Measurements from ENCODE around the gene PAPSS2.
"Not testable (repeated sequence)": the region's sequence is repeated elsewhere in the genome, so short reads cannot be mapped to it uniquely, and the experiment has no call there.

PAPSS2 gene

DNA sequence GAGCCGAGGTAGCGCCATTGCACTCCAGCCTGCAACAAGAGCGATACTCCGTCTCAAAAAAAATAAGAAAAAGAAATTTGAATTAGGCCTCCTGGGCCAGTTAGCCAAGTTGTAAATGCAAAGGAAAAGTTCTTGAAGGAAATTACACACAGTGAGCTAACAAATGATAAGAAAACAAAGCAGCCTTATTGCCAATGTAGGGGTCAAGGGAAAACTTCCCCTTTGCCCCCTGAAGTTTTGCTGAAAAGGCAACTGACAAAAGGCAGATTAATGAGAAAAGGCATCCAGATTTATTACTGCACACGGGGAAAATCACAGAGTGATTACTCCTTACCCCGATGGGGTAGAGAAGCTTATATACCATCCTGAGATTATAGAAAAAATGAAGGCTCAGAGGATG, 70.3 kb downstream of the PAPSS2 start:
- DNase-seq (ENCODE audit: extremely low read depth, low read depth): no peak
- TF ChIP-seq, protein P1, sequence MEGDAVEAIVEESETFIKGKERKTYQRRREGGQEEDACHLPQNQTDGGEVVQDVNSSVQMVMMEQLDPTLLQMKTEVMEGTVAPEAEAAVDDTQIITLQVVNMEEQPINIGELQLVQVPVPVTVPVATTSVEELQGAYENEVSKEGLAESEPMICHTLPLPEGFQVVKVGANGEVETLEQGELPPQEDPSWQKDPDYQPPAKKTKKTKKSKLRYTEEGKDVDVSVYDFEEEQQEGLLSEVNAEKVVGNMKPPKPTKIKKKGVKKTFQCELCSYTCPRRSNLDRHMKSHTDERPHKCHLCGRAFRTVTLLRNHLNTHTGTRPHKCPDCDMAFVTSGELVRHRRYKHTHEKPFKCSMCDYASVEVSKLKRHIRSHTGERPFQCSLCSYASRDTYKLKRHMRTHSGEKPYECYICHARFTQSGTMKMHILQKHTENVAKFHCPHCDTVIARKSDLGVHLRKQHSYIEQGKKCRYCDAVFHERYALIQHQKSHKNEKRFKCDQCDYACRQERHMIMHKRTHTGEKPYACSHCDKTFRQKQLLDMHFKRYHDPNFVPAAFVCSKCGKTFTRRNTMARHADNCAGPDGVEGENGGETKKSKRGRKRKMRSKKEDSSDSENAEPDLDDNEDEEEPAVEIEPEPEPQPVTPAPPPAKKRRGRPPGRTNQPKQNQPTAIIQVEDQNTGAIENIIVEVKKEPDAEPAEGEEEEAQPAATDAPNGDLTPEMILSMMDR (IDR thresholded peaks at IDR 0.05; ENCODE audit: low read depth, low read length, missing control alignments): no peak
- no peak overlapping the region for H3K4me3 ChIP-seq (replicated peaks; ENCODE audit: low read depth, low read length)

DNA sequence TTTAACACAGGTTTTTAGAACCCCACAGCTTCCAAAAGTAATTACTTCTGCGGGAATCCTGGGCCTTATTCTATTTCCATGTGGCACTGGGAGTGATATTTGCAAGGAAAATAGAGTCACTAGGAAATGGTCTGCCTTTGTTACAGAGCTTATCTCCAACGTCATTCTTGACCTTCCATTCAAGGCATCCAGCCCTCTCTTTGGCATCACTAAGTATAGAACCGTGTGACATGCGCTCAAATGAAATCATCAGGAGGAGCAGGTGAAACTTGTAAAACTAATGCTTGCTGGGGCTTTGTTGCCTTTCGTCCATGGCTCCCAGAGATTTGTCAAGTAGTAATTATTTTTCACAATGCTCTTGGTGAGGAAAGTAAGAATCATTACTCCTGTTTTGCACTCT, 73.4 kb downstream of the PAPSS2 start:
- TF ChIP-seq, protein P1 (IDR thresholded peaks at IDR 0.05; ENCODE audit: low read depth, low read length, missing control alignments): no peak
- no peak for DNase-seq (ENCODE audit: extremely low read depth, low read depth)

DNA sequence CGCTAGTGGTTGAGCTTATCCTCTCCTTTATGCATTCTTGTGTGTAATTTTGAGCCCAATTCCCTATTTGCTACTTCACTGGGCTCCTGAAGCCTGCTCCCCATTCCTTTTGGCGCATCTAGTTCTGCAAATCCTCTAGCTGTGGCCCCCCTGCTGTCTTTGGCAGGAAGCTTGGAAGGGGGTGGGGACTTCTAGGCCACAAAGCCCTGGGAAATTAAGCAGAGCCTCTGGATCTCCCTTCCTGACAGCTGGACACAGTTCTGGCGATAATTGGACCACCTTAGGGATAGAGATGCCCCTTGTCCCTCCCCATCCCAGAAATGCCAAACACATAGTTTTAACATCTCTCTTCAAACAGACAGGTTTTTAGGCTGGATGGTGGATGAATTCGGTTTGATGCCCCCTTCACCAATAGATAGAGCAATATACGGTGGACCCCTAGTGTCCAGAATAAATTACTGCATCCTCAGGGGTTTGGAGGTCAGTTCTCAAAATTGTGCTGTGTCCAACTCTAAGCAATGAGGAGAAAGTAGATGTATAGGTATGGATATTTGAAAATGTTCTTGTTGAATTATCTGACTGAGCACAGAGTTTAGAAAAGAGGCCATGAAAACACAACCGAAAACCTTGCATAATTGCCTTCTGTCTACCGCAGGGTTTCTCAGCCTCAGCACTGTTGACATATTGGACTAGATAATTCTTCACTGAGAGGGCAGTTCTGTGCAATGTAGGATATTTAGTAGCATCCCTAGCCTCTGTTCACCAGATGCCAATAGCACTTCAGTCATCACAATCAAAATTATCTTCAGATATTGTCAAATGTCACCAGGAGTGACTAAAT, 75.5 kb downstream of the PAPSS2 start:
- H3K4me3 ChIP-seq (replicated peaks; ENCODE audit: low read depth, low read length): no peak overlapping the region
- DNase-seq (ENCODE audit: extremely low read depth, low read depth): no peak
- TF ChIP-seq, protein P1 (IDR thresholded peaks at IDR 0.05; ENCODE audit: low read depth, low read length, missing control alignments): peak; percentile 71

More for the DNA sequence above, 73.4 kb downstream of the PAPSS2 start:
- H3K4me3 ChIP-seq (replicated peaks; ENCODE audit: low read depth, low read length): no peak overlapping the region

DNA sequence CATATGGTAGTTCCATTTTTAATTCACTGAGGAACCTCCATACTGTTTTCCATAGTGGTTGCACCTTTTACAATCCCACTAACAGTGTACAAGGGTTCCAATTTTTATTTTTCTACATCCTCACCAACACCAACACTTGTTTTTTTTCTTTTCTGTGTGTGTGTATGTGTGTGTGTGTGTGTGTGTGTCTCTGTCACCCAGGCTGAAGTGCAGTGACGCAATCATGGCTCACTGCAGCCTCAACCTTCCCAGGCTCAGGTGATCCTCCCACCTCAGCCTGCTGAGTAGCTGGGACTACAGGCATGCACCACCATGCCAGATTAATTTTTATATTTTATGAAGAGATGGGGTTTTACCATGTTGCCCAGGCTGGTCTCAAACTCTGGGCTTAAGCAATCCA, 78.6 kb downstream of the PAPSS2 start:
- DNase-seq (ENCODE audit: extremely low read depth, low read depth); H3K4me3 ChIP-seq (replicated peaks; ENCODE audit: low read depth, low read length): not testable (repeated sequence)

DNA sequence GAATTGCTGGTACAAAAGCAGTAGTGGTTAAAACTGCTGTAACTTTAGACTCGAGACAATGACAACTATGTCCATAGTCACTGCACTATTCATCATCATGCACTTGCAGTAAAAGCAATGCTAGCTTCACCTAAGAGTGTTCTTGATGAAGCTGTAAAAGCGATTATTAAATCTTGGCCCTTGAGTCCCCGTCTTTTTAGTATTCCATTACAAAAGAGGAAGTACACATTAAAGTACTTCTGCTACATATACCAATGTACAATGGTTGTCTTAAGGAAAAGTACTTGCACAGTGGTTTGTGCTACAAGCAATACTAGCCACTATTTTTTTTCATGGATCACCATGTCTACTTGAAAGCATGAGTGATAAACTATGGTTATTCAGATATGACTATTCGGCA, 80.0 kb downstream of the PAPSS2 start:
- TF ChIP-seq, protein P1 (IDR thresholded peaks at IDR 0.05; ENCODE audit: low read depth, low read length, missing control alignments): no peak
- DNase-seq (ENCODE audit: extremely low read depth, low read depth): no peak
- H3K4me3 ChIP-seq (replicated peaks; ENCODE audit: low read depth, low read length): no peak overlapping the region

DNA sequence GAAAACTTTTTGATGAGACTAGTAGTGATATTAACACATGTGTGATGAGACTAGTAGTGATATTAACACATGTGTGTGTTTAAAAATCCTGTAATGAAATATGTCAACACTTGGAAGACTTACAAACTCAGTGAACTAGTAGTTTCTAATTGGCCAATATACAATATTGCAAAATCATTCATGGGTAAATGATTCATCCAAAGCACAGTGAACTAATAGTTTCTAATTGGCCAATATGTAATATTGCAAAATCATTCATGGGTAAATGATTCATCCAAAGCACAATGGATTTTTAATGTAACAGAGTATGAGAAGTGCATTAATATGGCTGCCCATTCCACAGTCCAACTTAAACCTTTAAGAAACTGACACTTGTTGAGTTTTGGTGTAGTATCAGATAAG, 80.6 kb downstream of the PAPSS2 start:
- no peak overlapping the region for H3K4me3 ChIP-seq (replicated peaks; ENCODE audit: low read depth, low read length)
- DNase-seq (ENCODE audit: extremely low read depth, low read depth): no peak
- TF ChIP-seq, protein P1 (IDR thresholded peaks at IDR 0.05; ENCODE audit: low read depth, low read length, missing control alignments): no peak

DNA sequence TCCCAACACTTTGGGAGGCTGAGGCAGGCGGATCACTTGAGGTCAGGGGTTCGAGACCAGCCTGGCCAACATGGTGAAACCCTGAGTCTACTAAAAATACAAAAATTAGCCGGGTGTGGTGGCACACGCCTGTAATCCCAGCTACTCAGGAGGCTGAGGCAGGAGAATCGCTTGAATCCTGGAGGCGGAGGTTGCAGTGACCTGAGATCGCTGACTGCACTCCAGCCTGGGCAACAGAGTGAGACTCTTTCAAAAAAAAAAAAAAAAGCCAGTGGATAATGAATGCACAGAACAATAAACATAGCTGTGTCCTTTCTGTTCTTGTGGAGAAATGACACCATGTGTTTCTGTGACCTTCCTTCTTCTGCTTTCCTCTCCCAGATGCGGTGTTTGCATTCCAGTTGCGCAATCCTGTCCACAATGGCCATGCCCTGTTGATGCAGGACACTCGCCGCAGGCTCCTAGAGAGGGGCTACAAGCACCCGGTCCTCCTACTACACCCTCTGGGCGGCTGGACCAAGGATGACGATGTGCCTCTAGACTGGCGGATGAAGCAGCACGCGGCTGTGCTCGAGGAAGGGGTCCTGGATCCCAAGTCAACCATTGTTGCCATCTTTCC, 83.4 kb downstream of the PAPSS2 start:
- DNase-seq (ENCODE audit: extremely low read depth, low read depth); H3K4me3 ChIP-seq (replicated peaks; ENCODE audit: low read depth, low read length): not testable (repeated sequence)

Measured in HFF-Myc (cell line).